HG02885 (cell line): ENCODE results near the gene PTPRN2.

Source experiments
- ATAC-seq: cut with Tn5 transposase; IDR thresholded peaks from one replicate; pipeline ENCODE4 v1.9.1; 2021; ENCODE audit warnings: mild to moderate bottlenecking; ENCODE audit not compliant: unreplicated experiment, poor library complexity

The PTPRN2 gene

GRCh38 chr7:157975401-157976372 is 611.9 kb downstream of the PTPRN2 start:
- ATAC-seq: no peak

- ATAC-seq: no peak
Observed at GRCh38 chr7:157974678-157975230, 612.9 kb downstream of the PTPRN2 start.

DNA sequence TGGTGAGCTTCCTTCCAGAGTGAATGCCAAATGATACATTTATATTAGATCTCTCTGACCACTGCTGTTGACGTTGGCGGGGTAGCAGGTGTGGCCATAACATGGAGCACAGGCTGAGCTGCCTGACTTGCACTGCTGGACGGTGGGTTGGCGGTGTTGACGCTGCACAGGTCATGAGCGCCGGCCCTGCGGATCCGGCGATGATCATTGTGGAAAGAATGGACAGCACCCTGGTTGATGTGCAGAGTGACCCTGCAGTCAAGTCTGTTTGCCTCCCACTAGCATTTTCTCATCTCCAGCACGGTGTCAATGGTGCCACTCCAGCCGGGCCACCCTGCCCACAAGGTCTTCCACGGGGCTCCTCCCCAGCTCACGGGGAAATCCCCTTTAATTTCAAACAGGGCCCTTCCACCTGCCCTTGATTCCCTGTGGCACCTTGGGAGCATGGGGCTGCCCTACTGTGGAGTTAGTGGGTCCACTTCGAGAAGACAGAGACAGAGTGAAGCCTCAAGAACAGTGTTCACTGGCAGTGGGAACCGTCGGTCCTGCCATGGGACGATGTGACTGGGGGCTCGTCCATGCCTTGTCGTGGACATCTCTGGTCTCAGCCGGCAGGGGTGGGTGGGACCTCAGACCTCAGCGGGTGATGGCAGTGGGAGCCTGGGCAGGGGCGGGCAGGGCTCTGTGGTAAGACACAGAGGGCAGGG is 613.5 kb downstream of the PTPRN2 start:
- ATAC-seq: no peak

GRCh38 chr7:157972914-157973313 is 614.7 kb downstream of the PTPRN2 start:
- no peak for ATAC-seq

GRCh38 chr7:157971501-157971900 is 616.1 kb downstream of the PTPRN2 start:
- no peak for ATAC-seq

DNA sequence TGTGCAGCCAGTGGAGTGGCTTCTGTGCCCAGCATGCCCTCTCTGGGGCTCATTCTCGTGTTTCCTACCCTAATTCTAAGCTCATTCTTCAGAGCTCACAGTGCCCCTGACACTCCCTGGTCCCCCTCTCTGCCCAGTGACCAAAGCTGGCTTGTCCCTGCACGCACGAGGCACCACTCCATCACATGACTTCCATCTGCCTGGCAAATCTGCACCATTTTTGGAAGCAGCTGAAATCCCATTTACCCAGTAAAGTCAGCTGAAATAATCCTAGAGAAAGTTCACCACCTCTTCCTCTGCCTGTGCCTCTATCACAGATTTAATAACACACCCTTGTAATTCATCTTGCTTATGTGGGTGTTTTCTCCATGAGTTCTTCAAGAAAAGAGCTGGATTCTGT is 616.9 kb downstream of the PTPRN2 start:
- ATAC-seq: no peak

GRCh38 chr7:157969995-157970394 is 617.6 kb downstream of the PTPRN2 start:
- no peak for ATAC-seq

GRCh38 chr7:157966490-157966889 is 621.1 kb downstream of the PTPRN2 start:
- no peak for ATAC-seq

DNA sequence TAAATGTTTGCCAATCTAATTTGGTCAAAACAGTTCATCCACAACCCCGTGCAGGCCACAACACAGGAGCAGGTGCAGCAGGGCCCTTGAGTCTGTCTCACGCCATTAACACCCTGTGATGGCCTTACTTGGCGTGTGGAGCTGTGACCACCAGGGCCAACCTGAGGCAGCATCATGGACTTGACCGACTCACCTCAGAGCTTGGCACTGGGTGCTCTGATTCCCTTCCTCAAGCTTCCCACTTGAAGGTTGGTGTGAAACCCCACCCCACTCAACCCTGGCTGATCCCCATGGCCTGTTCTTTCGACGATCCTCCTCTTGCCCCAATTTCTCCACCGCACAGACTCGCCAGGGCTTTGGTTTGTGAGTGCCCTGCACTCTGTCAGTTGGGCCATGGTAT is 623.1 kb downstream of the PTPRN2 start:
- no peak for ATAC-seq

DNA sequence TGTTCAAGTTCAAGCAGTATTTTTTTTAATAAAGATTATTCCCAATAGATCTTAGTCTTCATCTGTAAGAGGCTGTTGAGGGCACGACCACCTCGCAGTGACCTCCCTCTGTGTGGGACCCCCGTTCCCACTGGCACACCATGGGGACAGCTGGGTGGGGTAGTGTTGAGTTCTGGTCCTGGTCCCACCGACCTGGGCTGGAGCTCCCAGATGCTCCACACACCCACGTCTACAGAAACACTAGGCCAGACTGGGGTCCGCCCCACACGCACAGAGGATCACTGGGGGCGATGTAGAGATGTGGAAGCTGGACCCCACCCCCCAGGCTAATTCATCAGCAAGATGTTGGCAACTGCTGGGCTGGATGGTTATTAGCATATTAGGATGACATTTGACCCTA is 623.6 kb downstream of the PTPRN2 start:
- ATAC-seq: no peak

GRCh38 chr7:157963526-157963925 is 624.1 kb downstream of the PTPRN2 start:
- ATAC-seq: no peak

- no peak for ATAC-seq
Observed at GRCh38 chr7:157962458-157963306, 624.9 kb downstream of the PTPRN2 start.

DNA sequence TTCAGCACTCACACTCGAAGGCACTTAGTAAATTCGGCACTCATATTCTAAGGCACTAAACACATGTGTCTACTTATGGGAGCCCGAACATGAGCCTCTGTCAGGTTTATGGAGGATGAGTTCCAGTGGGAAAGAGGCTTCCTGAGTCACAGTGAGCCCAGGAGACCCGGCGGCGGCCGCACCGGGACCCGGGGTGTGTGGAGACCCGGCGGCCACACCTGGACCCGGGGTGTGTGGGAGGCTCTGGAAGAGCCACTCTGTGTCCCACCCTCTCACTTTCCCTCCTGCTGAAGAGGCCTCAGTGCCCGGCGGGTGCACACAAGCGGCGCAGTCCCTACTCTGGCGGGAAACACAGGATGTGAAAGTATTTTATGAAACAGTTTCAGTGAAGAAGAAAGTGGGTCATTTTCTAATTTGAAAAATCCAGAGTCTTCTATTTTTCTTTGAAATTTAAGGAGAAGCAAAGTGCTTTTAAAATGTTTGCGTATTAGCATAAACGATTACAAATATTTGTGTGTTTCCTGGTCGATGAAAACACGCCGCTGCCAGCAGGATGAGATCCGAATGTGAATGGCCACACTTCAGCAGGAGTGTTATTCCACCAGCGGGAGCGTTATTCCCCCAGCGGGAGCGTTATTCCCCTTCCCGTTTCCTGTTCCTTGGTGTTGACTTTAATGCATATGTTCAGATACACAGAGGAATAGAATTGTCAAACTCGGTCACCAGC is 625.7 kb downstream of the PTPRN2 start:
- ATAC-seq: no peak

DNA sequence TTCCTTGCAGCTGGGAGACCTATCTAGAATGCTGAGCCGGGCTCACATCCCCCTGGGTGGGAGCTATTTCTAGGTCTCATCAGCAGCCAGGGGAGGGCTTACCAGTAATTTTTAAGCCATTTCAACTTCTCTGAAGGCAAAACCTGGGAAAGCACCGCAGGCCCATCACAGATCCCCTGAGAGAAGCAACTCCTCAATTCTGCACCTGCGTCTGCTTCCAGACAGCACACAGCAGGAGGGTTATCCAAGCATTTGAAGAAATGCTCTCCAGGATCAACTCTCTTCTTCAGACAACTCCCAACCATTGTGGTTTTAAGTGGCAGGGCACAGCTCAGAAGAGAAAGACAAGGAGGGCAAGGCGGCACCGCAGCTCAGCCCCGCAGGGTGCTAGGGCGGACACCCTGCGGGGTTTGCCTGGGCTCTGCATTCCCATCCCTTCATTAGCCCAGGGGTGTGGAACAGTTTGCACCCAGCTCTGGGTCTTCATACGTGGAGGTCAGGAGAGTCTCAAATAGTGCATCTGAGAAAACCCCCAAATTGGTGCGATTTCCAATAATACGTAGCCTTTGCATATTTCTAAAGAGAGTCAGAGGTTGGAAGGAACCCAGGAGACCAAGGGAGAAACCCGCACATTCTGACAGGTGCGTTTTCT is 632.1 kb downstream of the PTPRN2 start:
- no peak for ATAC-seq

- no peak for ATAC-seq
Observed at GRCh38 chr7:157954901-157955300, 632.7 kb downstream of the PTPRN2 start.

DNA sequence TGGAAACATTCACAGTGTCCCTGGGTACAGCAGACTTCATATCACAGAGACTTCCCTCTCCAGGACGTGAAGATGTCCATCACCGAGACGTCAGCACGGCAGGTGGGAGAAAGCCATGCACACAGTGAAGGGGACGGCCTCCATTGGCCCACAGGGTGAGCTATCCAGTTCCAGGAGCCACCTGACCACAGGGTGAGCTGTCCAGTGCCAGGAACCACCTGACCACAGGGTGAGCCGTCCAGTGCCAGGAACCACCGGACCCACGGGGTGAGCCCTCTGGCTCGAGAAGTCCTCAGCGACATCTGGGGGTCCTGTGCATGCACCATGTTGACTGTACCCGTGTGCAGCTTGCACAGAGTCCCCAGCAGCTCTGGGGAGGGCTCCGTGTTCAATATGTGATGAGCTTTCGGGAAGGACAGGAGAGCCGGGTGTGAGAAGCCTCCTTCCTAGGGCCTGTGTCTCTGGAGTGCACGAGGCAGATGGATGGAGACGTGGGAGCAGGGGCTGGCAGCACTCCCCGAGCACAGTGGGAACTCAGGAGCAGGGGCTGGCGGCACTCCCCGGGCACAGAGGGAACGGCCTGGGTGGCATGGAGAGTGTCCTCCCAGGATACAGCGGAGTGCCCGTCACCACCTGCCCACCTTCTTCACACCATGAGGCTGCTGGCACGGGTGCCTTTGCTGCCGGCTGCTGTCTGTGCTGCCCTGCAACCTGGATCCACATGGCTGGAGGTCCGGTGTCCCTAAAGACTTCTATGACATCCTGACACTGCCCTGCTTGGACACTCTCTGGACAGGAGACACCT is 634.6 kb downstream of the PTPRN2 start:
- no peak for ATAC-seq

DNA sequence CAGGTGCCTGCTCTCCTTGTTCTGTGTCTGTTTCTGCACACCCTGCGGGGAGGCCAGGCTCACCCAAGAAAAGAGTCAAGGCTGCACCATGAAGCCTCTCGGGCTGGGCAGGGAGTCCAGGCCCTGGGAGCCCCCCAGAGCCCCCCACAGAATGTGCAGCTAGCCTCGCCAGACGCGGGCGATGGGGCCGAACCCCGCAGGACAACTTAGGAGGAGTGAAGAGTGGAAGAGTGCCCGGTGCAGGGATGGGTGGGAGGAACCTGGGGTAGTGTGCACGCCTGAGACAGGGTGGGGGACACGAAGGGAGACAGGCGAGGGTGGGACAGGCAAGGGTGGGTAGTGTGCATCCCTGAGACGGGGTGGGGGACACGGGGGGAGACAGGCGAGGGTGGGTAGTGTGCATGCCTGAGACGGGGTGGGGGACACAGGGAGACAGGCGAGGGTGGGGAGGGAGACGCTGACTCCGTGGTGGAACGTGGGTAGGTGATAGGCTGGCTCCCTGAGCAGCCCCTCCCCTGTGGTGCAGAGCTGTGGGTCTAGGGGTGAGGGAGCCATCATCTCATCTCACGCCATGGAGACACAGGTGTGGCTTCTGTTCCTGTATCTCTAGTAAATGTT is 635.5 kb downstream of the PTPRN2 start:
- no peak for ATAC-seq
